DMS79 treated with DMSO at 0.1 percent for 48 hours (cell line): ENCODE data around the gene OXLD1.
"Not testable (repeated sequence)": the region's sequence is repeated elsewhere in the genome, so short reads cannot be mapped to it uniquely, and the experiment has no call there.

ENCODE experiments used
- DNase-seq: peaks from one replicate; lab custom pipeline; 2025; lab: John Stamatoyannopoulos, UW

Gene OXLD1

GRCh38 chr17:81683584-81684441, 17.4 kb upstream of the OXLD1 start, which contains the start of the genes ARL16 and HGS:
Gene ARL16, minus strand, starts transcription at chr17:81683797. Its CDS starts 44 bp downstream, at chr17:81683753.
Gene HGS, plus strand, starts transcription at chr17:81684011. Its CDS starts 56 bp downstream, at chr17:81684067.
- DNase-seq = peak; percentile 84

GRCh38 chr17:81683208-81683583, 16.8 kb upstream of the OXLD1 start:
- DNase-seq = no peak

GRCh38 chr17:81682565-81683207, 16.3 kb upstream of the OXLD1 start:
- no peak for DNase-seq

GRCh38 chr17:81681672-81682071, 15.3 kb upstream of the OXLD1 start:
- DNase-seq = peak; percentile 5

- DNase-seq = no peak
These were observed 13.7 kb upstream of the OXLD1 start for GRCh38 chr17:81680150-81680549.

- DNase-seq = no peak
These were observed 10.5 kb upstream of the OXLD1 start for GRCh38 chr17:81676906-81677305.

- DNase-seq = not testable (repeated sequence)
These were observed 9.3 kb upstream of the OXLD1 start for GRCh38 chr17:81675515-81676221.

GRCh38 chr17:81673561-81674258, 7.3 kb upstream of the OXLD1 start:
- no peak for DNase-seq

GRCh38 chr17:81672954-81673353, 6.5 kb upstream of the OXLD1 start:
- DNase-seq = no peak

- no peak for DNase-seq
These were observed 6.1 kb upstream of the OXLD1 start for GRCh38 chr17:81672504-81672903.

- no peak for DNase-seq
These were observed 1.3 kb upstream of the OXLD1 start for GRCh38 chr17:81667754-81668153.

GRCh38 chr17:81666092-81666341, 388 bp downstream of the OXLD1 start:
- DNase-seq = peak; percentile 10

GRCh38 chr17:81665205-81666091, 957 bp downstream of the OXLD1 start:
- DNase-seq = no peak

- DNase-seq = no peak
These were observed 2.3 kb downstream of the OXLD1 start for GRCh38 chr17:81664051-81664470.

GRCh38 chr17:81662002-81662401, 4.4 kb downstream of the OXLD1 start:
- no peak for DNase-seq

GRCh38 chr17:81660441-81660840, 6.0 kb downstream of the OXLD1 start:
- DNase-seq = no peak

- no peak for DNase-seq
These were observed 7.4 kb downstream of the OXLD1 start for GRCh38 chr17:81659038-81659437.

GRCh38 chr17:81656835-81657234, 9.6 kb downstream of the OXLD1 start:
- no peak for DNase-seq

- no peak for DNase-seq
These were observed 10.2 kb downstream of the OXLD1 start, which contains the start of gene PDE6G for GRCh38 chr17:81656118-81656743. Gene PDE6G, minus strand, starts transcription at chr17:81656542. Its CDS starts 3,237 bp downstream, at chr17:81653305.

- DNase-seq = no peak
These were observed 10.9 kb downstream of the OXLD1 start for GRCh38 chr17:81655378-81656117.
